Adrenal gland (tissue), 5 donors: Measurements from ENCODE around the gene MAD2L1.

ENCODE experiments used
- POLR2A ChIP-seq, 2 donors: fragments of 450-650 bp; IDR thresholded peaks; one replicate each; pipeline ENCODE4 v1.6.1; 2017; ENCODE audit warnings: antibody characterized with exemption in 2 of 2, mild to moderate bottlenecking in 2 of 2, moderate library complexity in 1 of 2
- TF ChIP-seq, protein P1 (sequence below), 6 experiments: fragments of 450-650 bp in 4 of 6; fragments of 200-600 bp in 2 of 6; sonication (generic) in 1 of 6; IDR thresholded peaks; 1 replicate in 5 of 6; 2 replicates in 1 of 6; pipeline versions ENCODE4 v1.5.1 to v1.8.0; 2016 to 2021; ENCODE audit warnings: antibody characterized with exemption in 6 of 6, mild to moderate bottlenecking in 2 of 6, moderate library complexity in 1 of 6
- donor health status: DM: no; HTN: no; CAD: no.

DNA sequence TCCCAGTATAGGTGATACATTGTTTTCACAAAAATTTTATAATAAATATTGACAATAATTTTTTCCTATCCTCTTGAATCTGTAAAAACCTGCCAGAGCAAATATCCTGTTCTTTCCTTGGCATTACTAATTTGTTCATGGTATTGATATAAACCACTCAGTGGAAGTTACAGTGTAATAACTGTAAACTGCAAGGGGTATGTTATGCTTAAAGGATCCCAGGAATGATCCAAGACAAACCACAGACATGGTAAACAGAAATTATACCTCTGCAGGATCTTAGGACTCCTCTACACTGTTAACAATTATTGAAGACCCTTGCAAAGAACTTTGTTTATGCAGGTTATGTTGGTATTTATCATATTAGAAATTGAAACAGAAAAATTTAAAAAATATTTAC, 17.7 kb upstream of the MAD2L1 start:
- TF ChIP-seq POLR2A (IDR thresholded peaks at IDR 0.05) = no peak
- TF ChIP-seq, protein P1, sequence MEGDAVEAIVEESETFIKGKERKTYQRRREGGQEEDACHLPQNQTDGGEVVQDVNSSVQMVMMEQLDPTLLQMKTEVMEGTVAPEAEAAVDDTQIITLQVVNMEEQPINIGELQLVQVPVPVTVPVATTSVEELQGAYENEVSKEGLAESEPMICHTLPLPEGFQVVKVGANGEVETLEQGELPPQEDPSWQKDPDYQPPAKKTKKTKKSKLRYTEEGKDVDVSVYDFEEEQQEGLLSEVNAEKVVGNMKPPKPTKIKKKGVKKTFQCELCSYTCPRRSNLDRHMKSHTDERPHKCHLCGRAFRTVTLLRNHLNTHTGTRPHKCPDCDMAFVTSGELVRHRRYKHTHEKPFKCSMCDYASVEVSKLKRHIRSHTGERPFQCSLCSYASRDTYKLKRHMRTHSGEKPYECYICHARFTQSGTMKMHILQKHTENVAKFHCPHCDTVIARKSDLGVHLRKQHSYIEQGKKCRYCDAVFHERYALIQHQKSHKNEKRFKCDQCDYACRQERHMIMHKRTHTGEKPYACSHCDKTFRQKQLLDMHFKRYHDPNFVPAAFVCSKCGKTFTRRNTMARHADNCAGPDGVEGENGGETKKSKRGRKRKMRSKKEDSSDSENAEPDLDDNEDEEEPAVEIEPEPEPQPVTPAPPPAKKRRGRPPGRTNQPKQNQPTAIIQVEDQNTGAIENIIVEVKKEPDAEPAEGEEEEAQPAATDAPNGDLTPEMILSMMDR (IDR thresholded peaks at IDR 0.05) = no peak
